PFSK-1 (cell line): ENCODE data around the gene F3.

Experiments used
- FOXP2 ChIP-seq: optimal IDR thresholded peaks from 2 replicates; pipeline ENCODE3; 2011; ENCODE audit warnings: borderline replicate concordance, control low read depth, inconsistent platforms; ENCODE audit not compliant: insufficient read depth; ENCODE audit errors: extremely low read length, extremely low read depth
- POLR2AphosphoS5 ChIP-seq: IDR thresholded peaks from 2 replicates; pipeline ENCODE4 v1.6.1; 2012; ENCODE audit warnings: low read depth, mild to moderate bottlenecking, control low read depth, low read length, moderate library complexity
- SIN3A ChIP-seq: IDR thresholded peaks from 2 replicates; pipeline ENCODE4 v1.6.1; 2012; ENCODE audit warnings: mild to moderate bottlenecking, low read length, moderate library complexity, borderline replicate concordance; ENCODE audit not compliant: insufficient read depth
- TAF1 ChIP-seq: IDR thresholded peaks from 2 replicates; pipeline ENCODE4 v1.6.1; 2012; ENCODE audit warnings: low read length, control low read depth, borderline replicate concordance; ENCODE audit not compliant: insufficient read depth
- TF ChIP-seq, protein P1 (sequence below), 2 experiments: IDR thresholded peaks; 2 replicates each; pipeline versions ENCODE4 v1.6.1 to v1.8.0; 2011 to 2012; ENCODE audit warnings: low read depth in 2 of 2, low read length in 2 of 2, control low read depth in 1 of 2, inconsistent platforms in 1 of 2, mild to moderate bottlenecking in 1 of 2, moderate library complexity in 1 of 2; ENCODE audit not compliant: insufficient read depth in 1 of 2

- TF ChIP-seq POLR2AphosphoS5 (no peak), TAF1 (no peak), FOXP2 (no peak), SIN3A (no peak)
- TF ChIP-seq, protein P1, sequence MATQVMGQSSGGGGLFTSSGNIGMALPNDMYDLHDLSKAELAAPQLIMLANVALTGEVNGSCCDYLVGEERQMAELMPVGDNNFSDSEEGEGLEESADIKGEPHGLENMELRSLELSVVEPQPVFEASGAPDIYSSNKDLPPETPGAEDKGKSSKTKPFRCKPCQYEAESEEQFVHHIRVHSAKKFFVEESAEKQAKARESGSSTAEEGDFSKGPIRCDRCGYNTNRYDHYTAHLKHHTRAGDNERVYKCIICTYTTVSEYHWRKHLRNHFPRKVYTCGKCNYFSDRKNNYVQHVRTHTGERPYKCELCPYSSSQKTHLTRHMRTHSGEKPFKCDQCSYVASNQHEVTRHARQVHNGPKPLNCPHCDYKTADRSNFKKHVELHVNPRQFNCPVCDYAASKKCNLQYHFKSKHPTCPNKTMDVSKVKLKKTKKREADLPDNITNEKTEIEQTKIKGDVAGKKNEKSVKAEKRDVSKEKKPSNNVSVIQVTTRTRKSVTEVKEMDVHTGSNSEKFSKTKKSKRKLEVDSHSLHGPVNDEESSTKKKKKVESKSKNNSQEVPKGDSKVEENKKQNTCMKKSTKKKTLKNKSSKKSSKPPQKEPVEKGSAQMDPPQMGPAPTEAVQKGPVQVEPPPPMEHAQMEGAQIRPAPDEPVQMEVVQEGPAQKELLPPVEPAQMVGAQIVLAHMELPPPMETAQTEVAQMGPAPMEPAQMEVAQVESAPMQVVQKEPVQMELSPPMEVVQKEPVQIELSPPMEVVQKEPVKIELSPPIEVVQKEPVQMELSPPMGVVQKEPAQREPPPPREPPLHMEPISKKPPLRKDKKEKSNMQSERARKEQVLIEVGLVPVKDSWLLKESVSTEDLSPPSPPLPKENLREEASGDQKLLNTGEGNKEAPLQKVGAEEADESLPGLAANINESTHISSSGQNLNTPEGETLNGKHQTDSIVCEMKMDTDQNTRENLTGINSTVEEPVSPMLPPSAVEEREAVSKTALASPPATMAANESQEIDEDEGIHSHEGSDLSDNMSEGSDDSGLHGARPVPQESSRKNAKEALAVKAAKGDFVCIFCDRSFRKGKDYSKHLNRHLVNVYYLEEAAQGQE (IDR thresholded peaks at IDR 0.05; ENCODE audit: insufficient read depth in 1 of 2, low read depth in 2 of 2, low read length in 2 of 2), result no peak
These were observed 19.3 kb downstream of the F3 start for GRCh38 chr1:94522304-94522703.
